ENCODE results near the gene HCK.

Gene HCK

DNA sequence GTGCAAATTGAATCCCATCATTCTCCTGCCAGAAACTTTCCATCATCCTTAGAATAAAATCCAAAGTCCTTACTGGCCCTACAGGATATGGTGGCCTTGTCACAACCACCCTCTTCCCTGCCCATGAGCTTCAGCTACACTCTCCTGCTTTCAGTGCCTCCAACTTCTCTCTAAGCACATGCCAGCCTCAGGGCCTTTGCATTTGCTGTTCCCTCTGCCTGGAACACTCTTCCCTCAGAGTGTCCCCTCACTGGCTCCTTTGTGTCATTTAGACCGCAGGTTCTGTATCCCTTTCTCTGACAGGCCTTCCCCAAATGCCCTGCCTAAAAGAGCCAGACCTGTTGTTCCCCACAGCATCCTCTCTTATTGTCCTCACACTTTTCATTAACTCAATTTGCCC lies 18.2 kb downstream of the HCK start:
- H3K27ac ChIP-seq (ENCODE audit: low read length): no peak overlapping the region
- H3K9me2 ChIP-seq (replicated peaks; ENCODE audit: insufficient read depth, low read length): no peaks in the 10 kb centered on the region
- no peaks in the 10 kb centered on the region for H3K9me3 ChIP-seq (replicated peaks; ENCODE audit: insufficient read depth, low read length)
- no peaks in the 10 kb centered on the region for H4K20me1 ChIP-seq (ENCODE audit: insufficient read depth, low read length)
- H3F3A ChIP-seq (ENCODE audit: insufficient read depth, low read length): no peaks in the 10 kb centered on the region
- H3K27me3 ChIP-seq (replicated peaks; ENCODE audit: insufficient read depth, low read length): peaks cover 41% of the 10 kb centered on the region
- H3K4me3 ChIP-seq (ENCODE audit: low read length): no peak overlapping the region
- H3K36me3 ChIP-seq (replicated peaks; ENCODE audit: insufficient read depth, low read length): no peaks in the 10 kb centered on the region
- no peaks in the 10 kb centered on the region for H3K4me1 ChIP-seq (ENCODE audit: low read length)
- H2AFZ ChIP-seq (ENCODE audit: low read length): no peak overlapping the region
- no peak overlapping the region for H3K4me2 ChIP-seq (ENCODE audit: low read depth, low read length)
- no peak for DNase-seq
- no peak for TF ChIP-seq EZH2phosphoT487 (IDR thresholded peaks at IDR 0.05; ENCODE audit: low read length)
- no peak for TF ChIP-seq EZH2 (optimal IDR thresholded peaks at IDR 0.05; ENCODE audit: low read depth, low read length)
- no peak for TF ChIP-seq CTCF (IDR thresholded peaks at IDR 0.05; ENCODE audit: low read length)
- H3K79me2 ChIP-seq (ENCODE audit: low read length): no peaks in the 10 kb centered on the region
- H3K9ac ChIP-seq (ENCODE audit: low read length): no peak overlapping the region

DNA sequence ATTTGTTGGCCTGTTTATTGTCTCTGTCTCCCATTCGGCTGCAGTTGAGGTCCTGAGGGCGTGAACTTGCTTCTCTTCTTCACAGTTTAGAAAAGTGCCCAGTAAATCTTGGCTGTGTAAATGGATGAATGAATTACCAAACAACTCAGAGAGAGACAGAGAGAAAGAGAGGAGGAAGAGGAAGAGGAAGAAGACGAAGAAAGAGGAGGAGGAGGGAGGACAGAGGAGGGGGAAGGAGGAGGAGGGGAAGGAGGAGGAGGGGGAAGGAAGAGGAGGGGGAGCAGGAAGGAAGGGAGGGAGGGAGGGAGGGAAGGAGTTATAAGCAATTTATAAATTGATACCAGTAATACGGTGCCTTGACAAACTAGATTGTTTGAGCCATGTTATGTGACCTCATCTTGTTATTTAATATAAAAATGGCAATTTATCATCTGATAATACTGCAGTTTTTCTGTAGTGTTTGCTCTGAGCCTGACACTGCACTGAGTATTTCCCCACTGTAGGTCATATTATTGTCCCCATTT lies 18.7 kb downstream of the HCK start:
- H3K4me2 ChIP-seq (ENCODE audit: low read depth, low read length): no peak overlapping the region
- no peaks in the 10 kb centered on the region for H3K9me3 ChIP-seq (replicated peaks; ENCODE audit: insufficient read depth, low read length)
- H3K27me3 ChIP-seq (replicated peaks; ENCODE audit: insufficient read depth, low read length): peaks cover 41% of the 10 kb centered on the region
- H3K4me1 ChIP-seq (ENCODE audit: low read length): no peaks in the 10 kb centered on the region
- no peak overlapping the region for H3K4me3 ChIP-seq (ENCODE audit: low read length)
- no peak for TF ChIP-seq EZH2 (optimal IDR thresholded peaks at IDR 0.05; ENCODE audit: low read depth, low read length)
- no peak for TF ChIP-seq EZH2phosphoT487 (IDR thresholded peaks at IDR 0.05; ENCODE audit: low read length)
- no peak for TF ChIP-seq CTCF (IDR thresholded peaks at IDR 0.05; ENCODE audit: low read length)
- H3K9me2 ChIP-seq (replicated peaks; ENCODE audit: insufficient read depth, low read length): no peaks in the 10 kb centered on the region
- no peaks in the 10 kb centered on the region for H3F3A ChIP-seq (ENCODE audit: insufficient read depth, low read length)
- no peaks in the 10 kb centered on the region for H3K36me3 ChIP-seq (replicated peaks; ENCODE audit: insufficient read depth, low read length)
- no peak overlapping the region for H3K9ac ChIP-seq (ENCODE audit: low read length)
- no peaks in the 10 kb centered on the region for H3K79me2 ChIP-seq (ENCODE audit: low read length)
- DNase-seq: no peak
- no peak overlapping the region for H3K27ac ChIP-seq (ENCODE audit: low read length)
- no peaks in the 10 kb centered on the region for H4K20me1 ChIP-seq (ENCODE audit: insufficient read depth, low read length)
- H2AFZ ChIP-seq (ENCODE audit: low read length): no peak overlapping the region

- no peaks in the 10 kb centered on the region for H3K9me3 ChIP-seq (replicated peaks; ENCODE audit: insufficient read depth, low read length)
- H3K9ac ChIP-seq (ENCODE audit: low read length): no peak overlapping the region
- H3K27ac ChIP-seq (ENCODE audit: low read length): no peak overlapping the region
- H3K4me1 ChIP-seq (ENCODE audit: low read length): no peaks in the 10 kb centered on the region
- H4K20me1 ChIP-seq (ENCODE audit: insufficient read depth, low read length): no peaks in the 10 kb centered on the region
- TF ChIP-seq CTCF (IDR thresholded peaks at IDR 0.05; ENCODE audit: low read length): no peak
- peaks cover 49% of the 10 kb centered on the region for H3K27me3 ChIP-seq (replicated peaks; ENCODE audit: insufficient read depth, low read length)
- H3F3A ChIP-seq (ENCODE audit: insufficient read depth, low read length): no peaks in the 10 kb centered on the region
- H2AFZ ChIP-seq (ENCODE audit: low read length): no peak overlapping the region
- H3K9me2 ChIP-seq (replicated peaks; ENCODE audit: insufficient read depth, low read length): no peaks in the 10 kb centered on the region
- no peak overlapping the region for H3K4me3 ChIP-seq (ENCODE audit: low read length)
- DNase-seq: no peak
- no peaks in the 10 kb centered on the region for H3K36me3 ChIP-seq (replicated peaks; ENCODE audit: insufficient read depth, low read length)
- H3K4me2 ChIP-seq (ENCODE audit: low read depth, low read length): no peak overlapping the region
- H3K79me2 ChIP-seq (ENCODE audit: low read length): no peaks in the 10 kb centered on the region
Measured at GRCh38 chr20:32071395-32072167, 19.5 kb downstream of the HCK start.
